Neural cell (in vitro differentiated cells): Measurements from ENCODE around the gene FILIP1L.

Experiments
- CTCF ChIP-seq: fragments of 450-650 bp; IDR thresholded peaks from 2 replicates; pipeline ENCODE4 v1.5.1; 2014; ENCODE audit warnings: antibody characterized with exemption, mild to moderate bottlenecking, moderate library complexity; ENCODE audit not compliant: poor library complexity, severe bottlenecking
- EP300 ChIP-seq: fragments of 450-650 bp; conservative IDR thresholded peaks from 2 replicates; pipeline ENCODE4 v1.6.1; 2014; ENCODE audit warnings: antibody characterized with exemption, mild to moderate bottlenecking, moderate library complexity; ENCODE audit not compliant: poor library complexity, severe bottlenecking
- MXI1 ChIP-seq: fragments of 450-650 bp; conservative IDR thresholded peaks from 2 replicates; pipeline ENCODE4 v1.6.1; 2014; ENCODE audit warnings: antibody characterized with exemption, mild to moderate bottlenecking; ENCODE audit not compliant: poor library complexity, severe bottlenecking
- POLR2AphosphoS5 ChIP-seq: IDR thresholded peaks from 2 replicates; pipeline ENCODE4 v1.6.1; 2012
- RAD21 ChIP-seq: fragments of 450-650 bp; conservative IDR thresholded peaks from 2 replicates; pipeline ENCODE4 v1.6.1; 2014; ENCODE audit warnings: antibody characterized with exemption, mild to moderate bottlenecking, moderate library complexity
- REST ChIP-seq: IDR thresholded peaks from 2 replicates; pipeline ENCODE4 v1.6.1; 2012; ENCODE audit warnings: borderline replicate concordance
- SMC3 ChIP-seq: fragments of 450-650 bp; conservative IDR thresholded peaks from 2 replicates; pipeline ENCODE4 v1.6.1; 2014; ENCODE audit warnings: antibody characterized with exemption, mild to moderate bottlenecking, moderate library complexity; ENCODE audit not compliant: poor library complexity

- TF ChIP-seq CTCF (no peak), REST (no peak), POLR2AphosphoS5 (no peak), MXI1 (no peak), SMC3 (no peak), EP300 (no peak), RAD21 (no peak)
Observed at GRCh38 chr3:99984139-99984538, 130.2 kb downstream of the FILIP1L start.
